ENCODE results near the gene MAPK8.
"Not testable (repeated sequence)": the region's sequence is repeated elsewhere in the genome, so short reads cannot be mapped to it uniquely, and the experiment has no call there.

Gene MAPK8

DNA sequence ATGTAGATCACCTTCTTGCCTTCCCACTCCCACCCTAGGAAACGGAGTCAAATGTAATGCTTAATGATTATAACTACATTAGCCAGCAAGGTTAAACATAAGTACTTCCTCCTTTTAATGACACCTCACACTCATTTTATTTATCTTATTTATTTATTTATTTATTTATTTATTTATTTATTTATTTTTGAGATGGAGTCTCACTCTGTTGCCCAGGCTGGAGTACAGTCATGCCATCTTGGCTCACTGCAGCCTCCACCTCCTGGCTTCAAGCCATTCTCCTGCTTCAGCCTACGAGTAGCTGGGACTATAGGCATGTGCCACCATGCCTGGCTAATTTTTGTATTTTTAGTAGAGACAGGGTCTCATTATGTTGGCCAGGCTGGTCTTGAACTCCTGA lies 115.4 kb downstream of the MAPK8 start:
- not testable (repeated sequence) for DNase-seq

DNA sequence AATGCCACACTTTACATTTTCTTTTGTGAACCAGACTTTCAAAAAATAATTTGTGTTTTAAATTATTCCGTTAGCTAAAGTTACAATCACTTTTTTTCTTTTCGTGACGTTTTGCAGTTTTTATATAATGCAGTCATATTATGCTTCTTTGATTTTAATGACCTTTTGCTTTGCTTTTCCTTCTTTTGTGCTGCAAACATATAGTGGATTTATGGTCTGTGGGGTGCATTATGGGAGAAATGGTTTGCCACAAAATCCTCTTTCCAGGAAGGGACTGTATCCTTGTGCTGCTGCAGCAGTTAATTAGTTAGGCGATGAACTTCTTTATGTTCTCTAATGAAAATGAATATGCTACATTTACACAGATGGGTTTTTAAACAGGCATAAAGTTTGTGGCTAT lies 117.4 kb downstream of the MAPK8 start:
- DNase-seq: no peak

DNA sequence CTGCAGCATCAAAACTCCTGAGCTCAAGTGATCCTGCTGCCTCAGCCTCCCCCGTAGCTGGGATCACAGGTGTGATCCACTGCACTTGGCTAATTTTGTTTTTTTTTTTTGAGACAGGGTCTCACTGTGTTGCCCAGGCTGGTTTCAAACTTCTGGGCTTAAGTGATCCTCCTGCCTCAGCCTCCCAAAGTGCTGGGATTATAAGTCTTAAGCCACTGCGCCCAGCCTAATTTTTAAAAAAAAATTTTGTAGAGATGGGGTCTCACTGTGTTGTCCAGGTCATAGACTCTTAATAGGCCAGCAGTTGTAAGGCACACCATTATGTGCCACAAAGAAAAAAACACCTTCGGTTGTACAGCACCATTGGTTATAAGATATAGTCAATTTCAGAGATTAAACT lies 122.4 kb downstream of the MAPK8 start:
- no peak for DNase-seq

DNA sequence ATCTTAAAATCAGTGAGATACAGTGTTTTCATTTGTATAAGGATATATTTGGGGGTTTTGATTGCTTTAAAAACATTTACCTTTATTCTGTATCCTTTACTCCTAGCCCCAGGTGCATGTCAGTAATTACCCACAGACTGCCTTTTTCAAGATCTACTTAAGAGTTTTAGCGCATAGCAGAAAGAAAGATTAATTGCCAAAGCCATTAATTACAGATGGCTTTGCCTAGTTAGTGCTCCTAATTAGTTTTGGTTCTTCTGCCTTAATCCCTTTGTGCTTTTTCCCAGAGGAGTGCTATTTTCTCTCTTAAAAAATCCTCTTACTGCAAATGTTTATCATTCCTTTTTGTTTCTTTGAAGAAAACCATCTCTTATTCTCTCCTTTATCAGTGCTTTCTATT lies 122.8 kb downstream of the MAPK8 start:
- DNase-seq: no peak

DNA sequence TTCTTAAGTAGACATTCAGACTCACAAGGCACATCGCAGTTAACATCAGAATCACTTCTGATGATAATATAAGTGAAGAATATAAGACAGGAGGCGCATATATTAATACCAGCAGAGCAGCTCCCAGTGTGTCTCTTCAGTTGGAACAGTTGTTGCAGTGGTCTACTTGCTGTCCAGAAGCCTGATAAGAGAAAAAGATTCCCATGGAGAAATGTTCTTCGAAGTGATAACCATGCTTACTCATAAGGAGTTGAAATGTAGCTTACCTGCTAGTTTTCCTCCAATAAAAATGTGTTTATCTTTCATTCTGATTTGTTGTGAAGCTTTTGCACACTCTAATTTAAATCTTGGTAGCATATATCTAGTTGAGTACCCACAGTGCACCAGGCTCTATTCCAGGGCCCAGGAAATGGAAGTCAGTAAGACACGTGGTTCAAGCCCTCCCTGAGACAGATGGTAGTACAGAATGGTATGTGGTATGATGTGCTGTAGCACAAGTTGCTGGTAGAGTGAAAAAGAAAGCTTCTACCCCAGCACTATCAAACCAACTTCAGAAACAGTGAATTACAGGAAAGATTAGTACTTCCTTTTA lies 124.0 kb downstream of the MAPK8 start:
- DNase-seq: no peak

DNA sequence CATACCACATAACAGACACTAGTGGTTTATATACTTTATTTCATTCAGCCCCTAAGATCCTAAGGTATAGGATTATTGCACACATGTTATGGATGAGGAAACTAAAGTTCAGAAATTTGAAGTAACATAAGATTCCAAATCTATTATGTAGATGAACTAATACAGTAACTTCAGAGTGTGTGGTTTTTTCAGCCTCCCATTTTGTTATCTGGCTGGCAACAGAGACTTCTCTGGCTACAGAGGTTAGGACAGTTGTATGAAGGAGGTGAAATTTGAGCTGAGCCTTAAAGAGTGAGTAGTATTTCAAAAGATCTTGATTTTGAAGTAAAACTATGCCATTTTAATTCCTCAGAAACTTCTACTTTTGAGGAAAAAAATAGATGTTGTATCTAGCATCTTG lies 125.4 kb downstream of the MAPK8 start:
- no peak for DNase-seq

DNA sequence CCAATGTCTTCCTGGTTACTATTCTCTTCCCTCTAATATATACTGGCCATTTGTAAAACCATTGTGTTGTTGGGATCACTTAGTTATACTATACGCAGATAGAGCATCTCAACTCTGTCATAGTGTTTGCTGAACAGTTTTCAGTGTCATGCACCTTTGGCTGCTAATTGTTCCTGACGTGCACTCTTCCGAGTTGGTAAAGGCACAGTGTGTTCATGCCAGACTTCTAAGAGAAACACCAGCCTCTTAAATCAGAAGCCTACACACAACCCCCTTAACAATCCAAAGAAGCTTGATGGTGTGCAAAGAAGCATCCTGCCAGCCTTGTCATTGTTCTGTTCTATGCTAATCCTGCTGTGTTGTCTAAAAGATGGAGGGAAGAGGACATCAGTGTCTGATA lies 131.1 kb downstream of the MAPK8 start:
- no peak for DNase-seq

DNA sequence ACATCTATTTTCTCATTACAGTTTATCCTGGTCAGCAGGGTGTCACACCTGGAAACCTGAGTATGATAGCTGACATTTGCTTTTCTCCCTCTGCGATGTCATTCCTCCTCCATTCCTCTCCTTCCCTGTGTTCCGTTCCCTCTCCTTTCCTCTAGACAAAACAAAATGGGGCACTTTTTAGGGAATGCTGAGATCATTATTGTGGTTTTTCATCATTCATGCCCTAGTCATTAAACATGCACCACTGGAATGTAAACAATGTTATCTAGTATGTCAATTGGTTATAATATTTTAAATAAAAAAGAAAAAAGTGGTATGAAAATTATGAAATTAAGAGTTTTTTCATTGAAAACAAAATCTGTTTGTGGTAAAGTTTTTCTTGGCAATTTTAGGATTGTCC lies 132.6 kb downstream of the MAPK8 start:
- no peak for DNase-seq

DNA sequence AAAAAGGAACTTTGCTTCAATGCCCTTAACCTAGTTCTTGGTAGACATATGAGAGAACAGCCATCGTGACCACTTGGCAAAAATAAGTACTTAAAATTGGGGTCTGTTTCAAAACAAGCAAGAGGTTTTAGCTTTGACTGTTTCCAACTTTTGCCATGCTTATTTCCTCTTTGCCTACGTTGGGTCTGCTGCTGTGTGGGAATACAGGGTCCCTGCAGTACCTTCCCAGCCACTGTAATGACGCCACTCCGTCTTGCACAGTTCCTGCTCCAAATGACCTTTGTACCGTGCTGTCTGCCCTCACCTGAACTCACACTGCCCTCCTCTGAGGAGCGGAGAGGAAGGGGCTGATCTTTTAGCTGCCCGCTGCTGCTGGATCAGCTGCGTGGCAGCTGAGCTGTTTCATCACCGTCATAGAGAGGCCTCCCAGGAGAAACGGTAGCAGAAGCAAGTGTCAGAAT lies 133.1 kb downstream of the MAPK8 start:
- DNase-seq: no peak

DNA sequence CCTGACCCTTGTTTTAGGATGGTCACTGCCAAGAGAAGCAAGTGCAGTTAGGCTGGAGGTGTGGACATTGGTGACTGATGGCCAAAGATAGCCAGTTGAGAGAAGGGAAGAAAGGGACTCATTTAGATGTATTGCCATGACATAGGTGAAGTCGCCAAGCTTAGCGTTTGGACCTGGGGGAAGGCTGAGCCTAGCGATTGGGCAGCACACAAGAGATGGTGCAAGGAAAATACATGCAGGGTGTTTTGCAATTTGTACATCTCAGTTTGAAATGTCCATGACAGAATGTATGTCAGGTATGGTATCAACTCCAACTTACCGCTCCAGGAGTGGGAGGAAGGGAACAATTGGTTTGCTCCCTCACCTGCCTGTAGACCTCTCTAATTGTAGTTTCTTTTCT lies 134.3 kb downstream of the MAPK8 start:
- no peak for DNase-seq

DNA sequence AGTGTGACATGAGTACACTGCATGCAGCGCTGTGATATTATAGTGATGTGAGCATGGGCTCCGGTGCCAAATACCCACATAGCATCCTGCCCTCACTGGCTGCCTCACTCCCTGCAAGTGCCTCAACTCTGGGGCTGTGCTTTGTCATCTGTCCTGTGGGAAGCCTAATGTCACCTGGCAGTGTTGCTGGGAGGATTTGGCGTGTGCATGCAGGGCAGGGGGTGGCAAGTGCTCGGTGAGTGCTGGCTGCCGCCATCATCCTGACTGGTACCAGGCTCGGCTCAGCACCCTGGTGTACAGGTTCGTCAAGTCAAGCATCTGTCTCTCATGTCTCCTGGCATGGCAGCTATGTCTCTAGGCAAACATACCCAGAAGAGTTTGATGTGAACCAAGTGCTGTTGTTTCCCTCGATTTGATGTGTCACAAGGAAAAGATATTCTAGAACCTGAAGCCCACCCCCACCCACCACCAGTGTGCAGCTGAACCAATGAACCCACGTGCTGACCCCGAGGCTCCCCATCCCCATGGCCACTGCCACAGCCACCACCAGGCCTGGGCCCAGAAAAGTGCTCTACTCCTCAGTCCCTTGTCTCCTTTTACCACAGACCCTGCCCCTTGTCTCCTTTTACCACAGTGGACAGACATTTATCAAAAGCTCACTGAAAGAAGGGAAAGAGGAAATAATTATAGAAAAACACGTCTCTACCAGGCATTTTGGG lies 135.8 kb downstream of the MAPK8 start:
- no peak for DNase-seq

DNA sequence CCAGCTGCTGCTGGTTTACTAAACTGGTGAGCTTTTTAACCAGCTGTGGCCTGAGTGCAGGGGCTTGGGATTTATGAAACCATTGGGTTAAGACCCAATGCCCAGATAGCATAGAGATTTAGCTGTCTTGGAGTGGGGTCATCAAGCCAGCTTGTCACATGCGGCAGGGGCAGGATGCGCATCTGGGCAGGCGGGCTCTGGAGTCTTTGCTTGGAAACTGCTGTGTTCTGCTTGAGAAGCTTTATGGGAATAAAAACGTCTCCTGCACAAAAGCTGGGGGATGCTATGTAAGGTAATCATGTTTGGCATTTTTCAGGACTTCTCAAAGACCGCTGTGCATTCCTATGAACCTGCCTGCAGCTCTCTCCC lies 136.3 kb downstream of the MAPK8 start:
- no peak for DNase-seq

DNA sequence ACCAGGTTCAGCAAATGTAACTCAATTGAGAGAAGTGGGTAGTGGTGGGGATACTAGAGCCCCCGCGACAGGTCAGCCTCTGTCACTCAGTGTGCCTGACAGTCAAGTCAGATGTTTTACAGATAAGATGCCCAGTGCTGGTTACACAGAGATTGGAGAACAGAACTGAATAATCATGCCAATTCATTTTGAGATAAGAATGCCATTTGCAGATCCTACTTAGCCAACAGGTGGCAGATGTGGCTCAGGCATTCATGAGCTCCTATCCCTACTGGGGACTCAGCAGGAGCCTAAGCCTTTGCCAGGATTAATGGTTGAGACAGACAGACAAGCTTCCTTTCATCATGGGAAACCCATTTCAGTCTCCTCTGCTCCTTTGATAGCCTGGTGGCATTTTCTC lies 137.8 kb downstream of the MAPK8 start:
- DNase-seq: no peak

DNA sequence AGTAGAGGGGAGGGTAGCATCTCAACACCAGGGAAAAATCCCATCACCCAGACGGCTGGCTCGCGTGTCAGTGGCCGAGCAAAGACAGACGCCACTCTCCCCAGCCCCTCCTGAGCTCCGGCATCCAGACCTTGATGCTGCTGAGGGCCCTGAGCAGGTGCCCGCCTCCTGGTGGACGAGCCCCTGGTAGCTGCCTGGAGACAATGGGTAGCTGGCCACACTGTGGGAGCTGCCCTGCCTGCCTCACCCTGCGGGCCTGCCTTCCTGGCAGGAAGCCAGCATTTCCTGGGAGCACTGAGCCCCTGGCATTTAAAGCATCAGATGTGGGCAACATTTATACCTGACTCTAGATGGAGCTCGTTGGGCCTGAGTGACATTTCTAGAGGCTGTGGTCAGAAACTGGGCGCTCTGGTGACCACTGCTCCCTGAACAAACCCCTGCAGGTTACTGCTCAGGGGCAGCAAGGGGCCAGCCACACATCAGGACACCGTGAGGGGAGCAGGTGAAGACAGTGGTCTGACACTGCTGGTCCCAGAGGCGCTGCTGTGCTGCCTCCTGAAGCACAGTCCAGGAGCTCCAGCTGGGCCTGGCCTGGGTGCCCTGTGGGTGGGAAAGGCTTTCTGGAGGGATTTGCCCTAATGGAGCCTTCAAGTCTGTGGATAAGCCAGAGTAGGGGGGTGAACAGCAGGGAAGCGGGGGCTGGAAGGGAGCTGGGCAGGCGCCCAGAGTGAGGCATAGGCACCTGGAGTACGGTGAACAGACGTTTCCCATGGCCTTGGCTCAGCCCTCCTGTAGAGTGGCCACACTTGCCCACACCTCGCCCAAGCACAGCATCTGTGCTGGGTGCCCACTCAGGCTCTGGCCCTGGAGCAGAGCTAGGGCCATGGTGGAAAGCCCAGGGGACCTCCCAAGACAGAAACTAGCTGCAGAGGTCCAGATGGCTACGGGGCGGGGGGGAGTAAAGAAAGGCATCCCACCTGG lies 138.7 kb downstream of the MAPK8 start:
- no peak for DNase-seq

DNA sequence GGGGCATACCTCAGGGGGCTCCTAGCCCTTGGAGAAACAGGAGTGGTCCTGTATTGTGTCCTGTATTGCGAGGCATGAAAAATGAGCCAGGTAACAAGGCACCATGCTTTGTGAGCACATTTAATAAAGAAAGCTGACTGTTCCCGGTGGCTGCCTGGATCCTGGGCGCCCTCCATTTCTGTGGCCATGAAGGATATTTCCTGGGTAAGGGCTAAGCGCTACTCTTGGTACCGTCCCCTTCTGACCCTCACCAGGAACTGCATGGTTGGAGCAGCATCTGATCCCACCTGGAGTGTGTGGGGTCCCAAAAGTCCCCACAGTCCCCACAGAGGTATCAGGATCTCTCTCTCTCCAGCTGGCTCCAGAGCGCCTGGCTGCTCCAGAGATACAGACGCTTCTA lies 139.5 kb downstream of the MAPK8 start:
- no peak for DNase-seq

DNA sequence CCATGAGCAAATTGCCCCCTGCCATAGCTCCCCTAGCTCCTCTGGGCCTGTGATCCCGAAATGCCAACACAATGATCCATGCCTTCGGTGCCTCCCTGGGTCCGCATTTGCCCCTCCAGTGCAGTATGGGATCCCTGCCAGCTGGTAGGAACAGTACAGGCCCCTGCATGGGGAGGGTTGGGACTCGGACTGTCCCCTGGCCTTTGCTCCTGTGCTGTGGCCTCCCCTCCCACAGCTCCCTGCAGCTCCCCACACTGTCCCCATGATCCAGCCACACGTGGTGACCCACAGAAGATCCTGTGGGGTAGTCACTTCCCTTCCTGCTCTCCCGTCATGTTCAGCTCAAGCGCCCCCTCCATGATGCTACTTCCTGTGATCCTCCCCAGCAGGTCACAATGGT lies 140.3 kb downstream of the MAPK8 start:
- no peak for DNase-seq

DNA sequence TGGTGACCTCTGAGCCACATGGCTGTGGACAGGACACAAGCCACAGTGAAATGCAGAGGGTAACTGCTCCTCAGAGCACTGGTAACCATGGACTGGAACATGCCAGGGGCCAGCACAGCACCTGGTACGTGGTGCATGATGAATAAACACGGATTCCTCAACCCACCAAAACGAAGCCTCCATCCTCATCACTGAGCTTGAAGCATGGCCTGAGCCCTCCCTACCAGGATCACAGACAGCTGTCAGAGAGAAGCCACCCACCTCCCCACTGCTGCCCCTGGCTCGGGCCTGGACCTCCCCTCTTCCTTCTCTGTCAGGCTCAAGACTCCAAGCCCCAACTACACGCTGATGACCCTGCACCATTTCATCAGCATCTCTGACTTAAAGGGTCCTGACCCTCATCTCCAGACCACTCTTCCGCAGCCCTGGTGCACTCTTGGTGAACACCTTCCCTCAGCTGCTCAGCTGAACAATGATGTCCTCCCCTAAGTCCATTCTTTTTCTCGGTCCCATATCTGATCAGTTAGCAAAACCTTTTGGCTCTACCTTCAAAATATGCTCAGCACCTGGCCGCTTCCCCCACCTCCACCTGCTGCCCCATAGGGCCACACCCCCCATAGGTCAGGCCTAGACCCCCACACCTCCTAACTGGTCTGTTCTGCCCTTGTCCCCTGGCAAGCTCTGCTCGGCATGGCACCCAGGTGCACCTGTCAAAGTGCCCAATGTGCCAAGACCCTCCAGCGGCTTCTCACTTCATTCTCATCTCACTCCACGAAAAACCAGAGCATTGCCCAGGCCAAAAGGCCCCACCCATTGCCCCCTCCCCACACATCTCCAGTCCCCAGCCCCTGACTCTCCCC lies 141.1 kb downstream of the MAPK8 start:
- DNase-seq: no peak

DNA sequence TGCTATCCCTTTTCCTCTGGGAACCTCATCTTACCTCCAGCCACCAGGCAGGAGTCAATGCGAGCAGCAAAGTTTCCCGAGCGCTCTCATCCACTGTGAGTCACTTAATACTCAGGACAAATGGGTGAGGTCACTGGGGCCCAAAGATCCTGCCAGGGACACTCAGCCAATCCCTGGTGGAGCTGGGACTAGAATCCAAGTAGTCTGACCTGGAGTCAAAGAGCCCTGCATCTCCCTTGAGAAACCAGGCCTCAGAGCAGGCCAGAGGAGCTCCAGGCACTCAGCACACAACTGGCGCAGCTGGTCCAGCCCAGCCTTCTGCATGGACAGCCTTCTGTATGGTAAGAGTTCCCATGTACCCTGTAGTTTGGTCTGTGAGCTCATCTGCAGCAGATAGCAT lies 142.3 kb downstream of the MAPK8 start:
- no peak for DNase-seq

DNA sequence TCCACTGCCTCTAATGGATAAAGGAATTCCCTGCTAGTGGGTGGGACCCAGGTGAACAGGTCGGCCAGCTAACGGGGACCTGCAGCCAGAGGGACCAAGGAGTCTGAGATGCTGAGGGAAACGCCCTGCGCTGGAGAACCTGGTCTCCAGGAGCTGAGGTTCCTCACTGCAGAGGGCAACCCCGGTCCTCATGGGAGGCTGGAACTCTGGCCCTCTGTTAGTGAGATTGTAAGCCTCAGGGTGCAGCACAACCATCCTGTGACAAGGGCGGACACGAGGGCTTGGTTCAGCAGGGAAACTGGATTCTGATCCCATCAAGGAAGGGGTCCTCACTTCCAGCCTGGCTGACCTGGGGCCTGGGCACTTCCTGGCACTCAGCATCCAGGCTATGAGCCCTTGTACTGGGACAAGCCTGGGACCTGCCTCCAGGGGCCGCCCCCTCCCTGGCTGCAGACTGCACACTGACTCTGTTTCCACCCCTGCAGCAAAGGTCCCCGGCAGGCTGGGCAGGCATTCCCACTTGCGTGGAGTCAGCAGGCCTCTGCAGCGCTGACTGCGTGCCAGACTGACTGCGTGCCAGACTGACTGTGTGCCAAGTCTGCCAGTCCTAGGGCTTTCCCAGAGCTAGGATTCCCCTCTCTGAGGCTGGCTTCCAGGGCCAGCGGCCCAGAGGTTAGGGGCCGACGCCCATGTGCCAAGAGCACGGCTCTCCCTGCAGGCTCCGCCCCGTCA lies 143.2 kb downstream of the MAPK8 start:
- DNase-seq: no peak

DNA sequence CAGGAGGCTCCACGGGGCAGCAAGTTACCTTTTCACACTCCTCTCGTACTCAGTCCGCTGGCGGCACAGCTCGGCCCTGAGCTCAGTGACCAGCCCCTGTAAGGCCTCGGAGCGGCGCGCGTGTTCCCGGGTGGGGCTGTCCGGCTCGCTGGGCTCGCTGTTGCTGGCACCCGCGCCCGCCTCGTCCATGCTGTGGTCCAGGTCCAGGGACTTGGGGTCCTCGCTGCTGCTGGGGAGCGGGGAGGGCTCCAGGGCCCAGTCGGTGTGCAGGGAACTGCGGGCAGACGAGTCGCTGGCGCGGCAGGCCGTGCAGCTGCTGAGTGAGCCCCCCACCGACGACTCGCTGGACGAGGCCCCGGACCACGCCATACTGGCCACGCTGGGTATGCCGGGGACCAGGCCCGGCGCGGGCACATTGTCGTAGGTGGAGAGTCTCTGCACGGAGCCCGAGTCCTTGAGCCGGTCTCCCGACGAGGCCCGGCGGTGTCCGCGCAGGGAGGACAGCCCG lies 143.8 kb downstream of the MAPK8 start:
- DNase-seq: no peak

DNA sequence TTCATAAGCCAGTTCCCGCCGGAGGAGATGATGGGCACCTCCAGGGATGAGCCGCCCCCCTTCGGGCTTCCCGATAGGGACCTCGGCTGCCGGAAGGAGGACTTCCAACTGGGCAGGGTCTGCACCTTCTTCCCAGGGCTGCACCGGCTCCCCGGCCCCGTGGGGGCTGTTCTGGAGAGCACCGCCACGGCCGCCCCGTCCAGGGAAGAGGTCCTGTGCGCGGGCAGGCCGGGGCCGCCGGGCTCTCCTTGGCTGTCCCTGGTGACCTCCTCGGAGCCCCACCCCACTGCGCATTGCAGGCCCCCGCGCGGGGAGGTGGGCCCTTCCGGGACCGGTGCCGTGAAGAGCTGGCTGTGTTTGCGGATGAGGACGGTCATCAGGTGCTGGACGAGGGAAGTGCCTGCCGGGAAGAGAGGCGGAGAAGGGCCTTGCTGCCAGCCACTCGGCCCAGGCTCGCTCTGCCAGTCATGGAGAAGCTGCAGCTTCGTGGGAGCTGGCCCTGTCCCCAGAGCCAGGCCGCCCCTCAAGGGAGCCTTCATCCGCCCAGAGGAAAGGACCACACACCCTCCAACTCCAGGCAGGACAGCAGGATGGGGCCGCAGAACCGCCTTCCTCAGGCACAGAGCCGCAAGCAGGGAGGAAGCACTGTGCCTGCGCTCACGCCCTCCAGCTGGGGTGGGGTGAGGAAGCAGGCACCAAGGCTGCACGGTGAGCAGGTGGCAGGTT lies 144.4 kb downstream of the MAPK8 start:
- DNase-seq: no peak

Measured in NCI-H1930 (cell line).